ENCODE data around the gene SMIM15. TPM values are rescaled to one million over a fixed set of nuclear protein-coding genes. Genes with fewer than 3 reads are reported as not detected.

Gene SMIM15
- total RNA-seq, 4 donors from 2014 or later, result 12.0 to 16.6 (median 14.4) TPM

GRCh38 chr5:61162832-61163567, 732 bp upstream of the SMIM15 start:
- 25 to 26% methylated on average over 14 of the region's 14 CpGs for WGBS, 2 donors
- Histone ChIP-seq H3K4me1 (peaks cover 0 to 47% (median 6%) of the 10 kb centered on the region in 4 donors), H3K4me3 (peak overlapping the region; percentile 75 to 87 (median 76)), H3K9me3 (no peaks in the 10 kb centered on the region), H3K27me3 (no peaks in the 10 kb centered on the region), H3K36me3 (peaks cover 0 to 23% (median 0%) of the 10 kb centered on the region in 3 donors), H3K27ac (peak overlapping the region; percentile 80 to 96 (median 94))
- DNase-seq (ENCODE audit: low spot score in 2 of 2), result peak in 1 of 2 donors; percentile 14
- TF ChIP-seq POLR2A (IDR thresholded peaks at IDR 0.05) (no peak), EP300 (IDR thresholded peaks at IDR 0.05) (no peak)

- no peak overlapping the region for H3K4me3 ChIP-seq
These were observed 1.8 kb downstream of the SMIM15 start for GRCh38 chr5:61160497-61160896.

GRCh38 chr5:61159836-61160235, 2.4 kb downstream of the SMIM15 start:
- peaks cover 0 to 42% (median 5%) of the 10 kb centered on the region in 4 donors for H3K4me1 ChIP-seq
- DNase-seq (ENCODE audit: low spot score in 2 of 2), result no peak
- WGBS, 2 donors, result 45 to 57% methylated on average over 4 of the region's 4 CpGs

More at GRCh38 chr5:61160497-61160896, 1.8 kb downstream of the SMIM15 start:
- 85 to 90% methylated on average over 3 of the region's 3 CpGs for WGBS, 2 donors
- peaks cover 0 to 41% (median 0%) of the 10 kb centered on the region in 3 donors for H3K36me3 ChIP-seq
- no peaks in the 10 kb centered on the region for H3K9me3 ChIP-seq
- TF ChIP-seq POLR2A (IDR thresholded peaks at IDR 0.05) (no peak), CTCF (IDR thresholded peaks at IDR 0.05) (no peak), EP300 (IDR thresholded peaks at IDR 0.05) (no peak)
- H3K27ac ChIP-seq, result no peak overlapping the region
- H3K4me1 ChIP-seq, result peaks cover 0 to 42% (median 5%) of the 10 kb centered on the region in 4 donors
- no peak for DNase-seq (ENCODE audit: low spot score in 2 of 2)
- no peaks in the 10 kb centered on the region for H3K27me3 ChIP-seq

GRCh38 chr5:61159070-61159469, 3.2 kb downstream of the SMIM15 start:
- H3K9me3 ChIP-seq, result peaks cover 0 to 2% (median 0%) of the 10 kb centered on the region in 4 donors
- 83 to 84% methylated on average over 3 of the region's 3 CpGs for WGBS, 2 donors
- no peaks in the 10 kb centered on the region for H3K27me3 ChIP-seq
- H3K4me1 ChIP-seq, result peaks cover 0 to 40% (median 5%) of the 10 kb centered on the region in 4 donors
- no peak overlapping the region for H3K4me3 ChIP-seq
- H3K27ac ChIP-seq, result no peak overlapping the region
- peaks cover 0 to 51% (median 0%) of the 10 kb centered on the region in 3 donors for H3K36me3 ChIP-seq
- no peak for DNase-seq (ENCODE audit: low spot score in 2 of 2)
- TF ChIP-seq CTCF (IDR thresholded peaks at IDR 0.05) (no peak), POLR2A (IDR thresholded peaks at IDR 0.05) (no peak), EP300 (IDR thresholded peaks at IDR 0.05) (no peak)

More at GRCh38 chr5:61159836-61160235, 2.4 kb downstream of the SMIM15 start:
- H3K27me3 ChIP-seq, result no peaks in the 10 kb centered on the region
- no peak for TF ChIP-seq POLR2A (IDR thresholded peaks at IDR 0.05)
- no peak for TF ChIP-seq EP300 (IDR thresholded peaks at IDR 0.05)
- no peak for TF ChIP-seq CTCF (IDR thresholded peaks at IDR 0.05)
- H3K4me3 ChIP-seq, result no peak overlapping the region
- H3K36me3 ChIP-seq, result peaks cover 0 to 48% (median 0%) of the 10 kb centered on the region in 3 donors
- no peak overlapping the region for H3K27ac ChIP-seq
- peaks cover 0 to 2% (median 0%) of the 10 kb centered on the region in 4 donors for H3K9me3 ChIP-seq

GRCh38 chr5:61151893-61152292, 10.4 kb downstream of the SMIM15 start:
- TF ChIP-seq POLR2A (IDR thresholded peaks at IDR 0.05), result no peak
- TF ChIP-seq EP300 (IDR thresholded peaks at IDR 0.05), result no peak
- no peak for TF ChIP-seq CTCF (IDR thresholded peaks at IDR 0.05)
- 63 to 66% methylated on average over 2 of the region's 2 CpGs for WGBS, 2 donors
- H3K36me3 ChIP-seq, result peaks cover 0 to 32% (median 0%) of the 10 kb centered on the region in 3 donors

More at GRCh38 chr5:61151893-61152292, 10.4 kb downstream of the SMIM15 start:
- H3K27me3 ChIP-seq, result no peaks in the 10 kb centered on the region
- no peak overlapping the region for H3K4me3 ChIP-seq
- H3K4me1 ChIP-seq, result no peaks in the 10 kb centered on the region
- no peak overlapping the region for H3K27ac ChIP-seq
- no peak for DNase-seq (ENCODE audit: low spot score in 2 of 2)
- H3K9me3 ChIP-seq, result peaks cover 0 to 2% (median 0%) of the 10 kb centered on the region in 4 donors

Data from tibial nerve (tissue), 4 donors.